Esophagus (tissue), 2 donors: ENCODE data around the gene RIMS1. TPM values are rescaled to one million over a fixed set of nuclear protein-coding genes. Genes with fewer than 3 reads are reported as not detected.

ENCODE experiments used
- H3K27ac ChIP-seq, 2 donors: one replicate each; pipeline ENCODE4 v1.5.1; 2013; ENCODE audit warnings: low read depth in 2 of 2, mild to moderate bottlenecking in 2 of 2, inconsistent platforms in 1 of 2, low read length in 1 of 2, moderate library complexity in 1 of 2
- H3K27me3 ChIP-seq, 2 donors: one replicate each; pipeline ENCODE4 v1.6.1; 2013; ENCODE audit warnings: low read length in 2 of 2, control low read depth in 1 of 2, mild to moderate bottlenecking in 1 of 2; ENCODE audit not compliant: insufficient read depth in 2 of 2, control insufficient read depth in 1 of 2
- H3K36me3 ChIP-seq, 2 donors: one replicate each; pipeline ENCODE4 v1.6.1; 2013; ENCODE audit warnings: low read length in 1 of 2; ENCODE audit not compliant: control insufficient read depth in 2 of 2, insufficient read depth in 2 of 2
- H3K4me1 ChIP-seq, 2 donors: one replicate each; pipeline ENCODE4 v1.6.1; 2013; ENCODE audit warnings: low read length in 1 of 2; ENCODE audit not compliant: control insufficient read depth in 2 of 2, insufficient read depth in 2 of 2
- H3K4me3 ChIP-seq, 2 donors: one replicate each; pipeline ENCODE4 v1.5.1; 2013; ENCODE audit warnings: low read length in 2 of 2, mild to moderate bottlenecking in 2 of 2, low read depth in 1 of 2, moderate library complexity in 1 of 2
- H3K9me3 ChIP-seq, 2 donors: one replicate each; pipeline ENCODE4 v1.6.1; 2013; ENCODE audit warnings: mild to moderate bottlenecking in 2 of 2, low read depth in 1 of 2, low read length in 1 of 2, moderate library complexity in 1 of 2; ENCODE audit not compliant: control insufficient read depth in 2 of 2, insufficient read depth in 1 of 2
- WGBS, 2 donors: extraction: QIAGEN DNeasy Blood & Tissue Kit; methylation state at CpG; one replicate each; pipeline ENCODE4 v1.1.7; 2013; 5-methylcytosine and 5-hydroxymethylcytosine counted together
- polyA plus RNA-seq, 2 donors: library from polyadenylated mRNA; stranded (reverse); fragments of 200-250 nt; gene quantifications; one replicate each; pipeline ENCODE4 v1.2.3, GENCODE V29; 2013
- donor health status: healthy with polysubstance abuse.
- donor health status: Bipolar disorder and iron deficiency.

RIMS1 gene
- polyA plus RNA-seq, 2 donors, result 0.45 to 1.0 TPM

DNA sequence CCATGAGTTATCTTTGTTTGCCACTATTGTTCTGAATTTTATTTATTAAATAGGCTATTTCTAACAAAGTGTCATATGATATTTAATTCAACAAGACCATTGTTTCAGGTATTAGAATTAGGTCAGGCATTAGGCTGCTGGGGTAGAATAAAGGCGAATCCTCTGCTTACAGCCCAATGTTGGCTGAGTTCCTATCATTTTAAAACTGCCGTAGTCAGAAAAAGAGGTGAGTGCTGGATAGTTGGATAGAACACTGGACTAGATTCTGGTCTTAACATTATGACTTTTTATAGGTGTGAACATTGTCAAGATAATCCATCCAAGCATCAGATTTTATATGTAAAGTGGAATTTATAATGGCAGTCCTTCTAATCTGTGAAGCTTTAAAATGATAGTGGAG, 6.3 kb downstream of the RIMS1 start:
- Histone ChIP-seq H3K9me3 (no peaks in the 10 kb centered on the region), H3K36me3 (no peaks in the 10 kb centered on the region), H3K27me3 (no peaks in the 10 kb centered on the region), H3K27ac (no peak overlapping the region), H3K4me3 (no peak overlapping the region), H3K4me1 (no peaks in the 10 kb centered on the region)
- 88 to 89% methylated on average over 2 of the region's 2 CpGs for WGBS, 2 donors

DNA sequence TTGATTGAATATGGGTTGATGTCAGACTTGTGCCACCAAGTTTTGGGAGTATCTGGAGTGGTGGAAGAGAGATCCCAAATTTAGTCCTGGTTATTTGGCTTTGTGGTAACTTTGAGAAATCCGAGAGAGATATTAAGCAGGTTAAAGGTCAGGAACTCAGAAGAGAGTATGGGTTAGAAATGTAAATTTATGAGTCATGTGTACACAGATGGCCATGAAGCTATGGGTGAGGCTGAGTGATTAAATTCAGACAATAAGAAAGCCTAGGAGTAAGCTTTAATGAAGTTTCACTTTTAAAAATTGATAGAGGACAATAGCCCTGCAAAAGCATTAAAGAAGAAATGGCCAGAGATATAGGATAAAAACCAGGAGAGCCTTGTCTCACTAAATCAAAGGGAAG, 14.3 kb downstream of the RIMS1 start:
- no peaks in the 10 kb centered on the region for H3K4me1 ChIP-seq
- H3K36me3 ChIP-seq, result no peaks in the 10 kb centered on the region
- WGBS, 2 donors, result 29 to 38% methylated on average over 1 of the region's 1 CpG

DNA sequence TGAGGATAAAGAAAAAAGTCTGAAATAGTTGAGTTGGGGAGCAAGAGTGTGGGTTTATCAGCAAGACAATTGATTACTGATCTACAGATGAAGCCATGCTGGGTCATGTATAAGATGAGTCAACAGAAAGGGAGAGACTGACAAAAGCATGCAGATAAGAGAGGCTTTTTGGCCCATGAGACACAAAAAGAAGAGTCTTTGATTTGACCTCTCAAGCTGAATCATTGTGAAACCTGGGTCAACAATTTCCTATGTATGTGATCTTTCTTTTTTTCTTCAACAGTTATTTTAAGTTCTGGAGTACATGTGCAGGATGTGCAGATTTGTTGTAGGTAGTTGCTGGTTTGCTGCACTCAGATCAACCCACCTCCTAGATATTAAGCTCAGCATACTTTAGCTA, 15.9 kb downstream of the RIMS1 start:
- H3K4me1 ChIP-seq, result no peaks in the 10 kb centered on the region
- H3K27ac ChIP-seq, result no peak overlapping the region
- H3K36me3 ChIP-seq, result no peaks in the 10 kb centered on the region
- H3K9me3 ChIP-seq, result no peaks in the 10 kb centered on the region
- H3K27me3 ChIP-seq, result no peaks in the 10 kb centered on the region
- H3K4me3 ChIP-seq, result no peak overlapping the region

More for the DNA sequence above, 14.3 kb downstream of the RIMS1 start:
- no peaks in the 10 kb centered on the region for H3K9me3 ChIP-seq
- no peaks in the 10 kb centered on the region for H3K27me3 ChIP-seq
- no peak overlapping the region for H3K27ac ChIP-seq
- no peak overlapping the region for H3K4me3 ChIP-seq

DNA sequence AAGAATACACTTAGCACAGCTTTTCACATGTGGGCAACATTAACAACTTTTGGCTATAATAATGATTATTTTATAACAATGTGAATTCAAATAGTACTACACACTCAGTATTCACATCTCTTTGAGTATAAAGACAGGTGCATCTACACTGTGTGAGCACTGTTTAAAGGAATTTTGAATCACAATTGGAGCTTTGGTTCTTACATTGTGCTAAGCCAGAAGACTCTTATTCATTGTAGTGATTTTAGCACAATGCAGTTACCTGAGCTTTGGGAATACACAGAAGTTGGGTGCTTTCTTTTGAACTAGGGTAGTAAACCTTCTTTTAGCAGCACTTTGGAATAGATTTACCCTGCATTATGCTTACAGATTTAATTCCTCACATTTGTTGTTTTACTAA, 20.5 kb downstream of the RIMS1 start:
- Histone ChIP-seq H3K27me3 (no peaks in the 10 kb centered on the region), H3K27ac (no peak overlapping the region), H3K4me3 (no peak overlapping the region), H3K36me3 (no peaks in the 10 kb centered on the region), H3K4me1 (no peaks in the 10 kb centered on the region), H3K9me3 (no peaks in the 10 kb centered on the region)

DNA sequence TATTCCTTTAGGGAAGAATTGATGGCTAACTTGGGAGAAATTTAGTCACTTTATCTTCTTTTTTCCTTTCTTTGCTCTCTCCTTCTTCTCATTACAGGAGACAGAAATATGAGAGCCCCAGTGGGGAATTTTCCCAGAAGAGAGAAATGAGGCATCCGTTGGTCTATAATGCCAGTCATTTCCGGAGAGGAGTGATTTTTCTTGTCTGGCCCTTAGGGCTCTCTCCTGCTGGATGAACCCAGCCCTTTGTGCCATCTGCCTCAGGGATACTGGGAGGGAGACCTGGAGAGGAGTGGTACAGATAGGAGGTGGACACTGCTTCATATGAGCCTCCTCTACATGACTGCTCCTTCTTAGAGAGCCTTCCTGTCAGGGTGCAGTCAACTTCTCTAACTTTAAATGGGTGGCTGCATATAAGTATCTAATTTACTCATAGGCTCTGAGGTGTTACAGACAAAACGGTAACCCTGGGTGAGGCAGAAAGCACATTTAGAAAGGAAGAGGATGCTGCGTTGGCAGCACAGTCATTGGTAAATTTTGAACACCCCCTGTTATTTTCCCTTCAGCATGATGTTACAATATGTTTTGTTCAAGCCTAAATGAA, 21.9 kb downstream of the RIMS1 start:
- 85 to 88% methylated on average over 4 of the region's 4 CpGs for WGBS, 2 donors

DNA sequence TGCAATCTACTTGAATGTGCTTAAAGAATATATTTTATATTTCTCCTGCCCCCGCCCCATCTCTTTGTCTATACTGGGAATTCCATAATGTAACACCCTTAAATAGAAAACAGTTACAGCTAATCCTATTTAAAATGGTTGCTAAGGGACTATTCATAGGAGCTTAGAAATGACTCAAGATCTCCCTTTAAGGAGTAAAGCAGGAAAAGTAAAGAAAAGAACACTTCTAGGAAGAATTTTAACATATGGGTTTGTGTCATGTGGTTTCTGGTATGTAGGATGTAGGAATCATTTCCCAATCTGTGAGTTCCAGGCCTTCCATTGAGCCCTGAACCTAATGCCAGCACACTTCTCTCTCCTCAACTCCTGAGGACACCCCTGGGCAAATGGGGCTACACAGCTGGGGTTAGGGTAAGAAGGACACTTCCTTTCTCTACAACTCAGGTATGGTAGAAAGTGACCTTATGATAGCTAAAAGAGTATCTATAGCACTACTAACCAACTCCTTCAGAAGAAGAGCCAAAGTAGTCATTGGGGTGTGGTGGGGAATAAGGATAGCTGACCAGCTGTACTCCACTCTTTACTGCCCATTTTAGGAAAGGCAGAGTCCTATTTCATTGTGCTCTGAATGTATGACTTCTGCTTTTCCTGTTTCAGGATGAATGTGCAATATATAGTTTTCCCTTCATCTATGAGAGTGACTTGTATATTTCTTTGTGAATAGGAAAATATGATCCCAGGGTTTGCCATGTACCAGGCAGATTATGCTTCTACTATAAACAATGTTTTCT, 27.3 kb downstream of the RIMS1 start:
- no peaks in the 10 kb centered on the region for H3K4me1 ChIP-seq
- H3K9me3 ChIP-seq, result no peaks in the 10 kb centered on the region
- no peak overlapping the region for H3K27ac ChIP-seq
- H3K36me3 ChIP-seq, result no peaks in the 10 kb centered on the region
- H3K4me3 ChIP-seq, result no peak overlapping the region
- 66 to 78% methylated on average over 1 of the region's 1 CpG for WGBS, 2 donors
- H3K27me3 ChIP-seq, result no peaks in the 10 kb centered on the region

More for the DNA sequence above, 21.9 kb downstream of the RIMS1 start:
- no peak overlapping the region for H3K27ac ChIP-seq
- no peaks in the 10 kb centered on the region for H3K9me3 ChIP-seq
- no peaks in the 10 kb centered on the region for H3K36me3 ChIP-seq
- H3K4me3 ChIP-seq, result no peak overlapping the region
- no peaks in the 10 kb centered on the region for H3K4me1 ChIP-seq
- no peaks in the 10 kb centered on the region for H3K27me3 ChIP-seq

DNA sequence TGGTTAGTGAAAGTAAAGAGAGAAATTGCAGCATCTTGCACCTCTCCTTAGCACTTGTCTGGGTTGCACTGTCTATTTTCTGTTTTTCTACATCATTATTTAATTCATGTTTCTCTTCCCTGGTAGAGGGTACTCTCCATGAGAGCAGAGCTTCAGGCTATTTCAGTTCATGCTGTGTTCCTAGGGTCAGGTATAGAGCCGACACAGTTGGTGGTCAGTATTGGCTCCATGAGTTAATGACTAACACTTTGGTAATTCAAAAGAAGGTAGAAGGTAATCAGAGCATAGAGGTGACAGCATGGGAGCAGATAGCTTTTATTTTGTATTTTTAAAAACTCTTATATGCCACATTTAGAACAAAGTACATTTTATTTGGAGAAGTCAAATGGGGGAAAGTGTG, 42.7 kb downstream of the RIMS1 start:
- H3K27me3 ChIP-seq, result no peaks in the 10 kb centered on the region
- no peaks in the 10 kb centered on the region for H3K9me3 ChIP-seq
- H3K4me3 ChIP-seq, result no peak overlapping the region
- H3K36me3 ChIP-seq, result no peaks in the 10 kb centered on the region
- WGBS, 2 donors, result 63 to 78% methylated on average over 1 of the region's 1 CpG
- H3K4me1 ChIP-seq, result no peaks in the 10 kb centered on the region
- no peak overlapping the region for H3K27ac ChIP-seq

DNA sequence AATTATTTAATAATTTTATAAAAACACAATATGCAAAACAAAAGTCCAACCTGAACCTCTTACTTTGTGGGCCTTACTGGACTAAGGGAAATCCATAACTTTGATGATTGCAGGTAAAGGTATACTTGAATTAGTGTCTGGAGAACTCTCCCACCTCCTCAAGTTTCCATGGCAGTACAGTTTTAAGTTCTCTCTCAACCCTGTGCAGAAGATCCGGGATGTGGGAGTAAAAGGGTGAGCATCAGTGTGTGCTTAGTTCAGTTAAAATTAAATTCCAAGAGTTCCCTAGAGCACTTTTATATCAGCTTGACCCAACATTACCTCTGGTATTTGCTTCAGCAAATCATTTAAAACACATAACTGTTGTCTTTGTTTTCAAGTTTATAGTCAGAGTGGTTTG, 47.5 kb downstream of the RIMS1 start:
- Histone ChIP-seq H3K27ac (no peak overlapping the region), H3K36me3 (no peaks in the 10 kb centered on the region), H3K4me1 (no peaks in the 10 kb centered on the region), H3K27me3 (no peaks in the 10 kb centered on the region), H3K4me3 (no peak overlapping the region), H3K9me3 (peaks cover 3 to 6% of the 10 kb centered on the region in 2 donors)
- 82 to 87% methylated on average over 1 of the region's 1 CpG for WGBS, 2 donors

DNA sequence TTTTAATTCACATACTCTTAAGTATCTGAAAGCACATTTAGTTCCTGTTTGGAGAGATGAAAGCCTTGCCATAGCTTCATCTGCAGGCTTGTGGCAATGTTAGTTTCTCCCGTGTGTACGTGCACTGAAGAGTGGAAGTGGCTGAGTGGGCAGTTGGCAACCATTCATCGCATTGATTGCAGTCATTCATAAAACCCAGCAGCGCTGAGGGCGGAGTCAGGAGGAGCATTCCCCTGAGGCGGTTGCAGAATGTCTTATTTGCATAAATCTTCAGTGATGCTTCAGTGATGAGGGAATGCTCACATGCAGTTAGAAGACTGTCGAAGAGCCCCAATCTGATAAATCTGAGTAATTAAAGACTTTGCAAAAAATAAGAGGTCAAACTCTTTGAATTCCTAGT, 79.1 kb downstream of the RIMS1 start:
- H3K4me3 ChIP-seq, result no peak overlapping the region
- no peaks in the 10 kb centered on the region for H3K4me1 ChIP-seq
- no peaks in the 10 kb centered on the region for H3K36me3 ChIP-seq
- H3K9me3 ChIP-seq, result no peaks in the 10 kb centered on the region
- 72 to 73% methylated on average over 7 of the region's 7 CpGs for WGBS, 2 donors
- no peaks in the 10 kb centered on the region for H3K27me3 ChIP-seq
- H3K27ac ChIP-seq, result no peak overlapping the region

DNA sequence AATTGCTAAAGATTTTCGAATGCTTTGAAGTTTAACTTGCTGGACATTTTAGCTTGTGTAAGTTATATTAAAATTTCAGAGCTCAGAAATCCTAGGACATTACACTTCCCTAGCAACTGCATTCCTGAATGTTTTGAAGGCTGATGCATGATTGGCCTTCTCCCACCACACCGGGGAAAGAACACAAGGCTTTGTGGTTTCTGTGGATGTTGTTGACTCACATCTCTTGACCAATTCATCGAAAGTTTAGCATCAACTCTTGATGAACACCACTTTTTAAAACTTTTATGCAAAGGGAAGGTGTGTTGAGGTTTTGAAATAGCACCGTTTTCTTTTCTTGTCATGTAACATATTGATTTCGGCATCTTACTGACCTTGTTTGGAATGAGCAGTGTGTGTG, 81.1 kb downstream of the RIMS1 start:
- Histone ChIP-seq H3K9me3 (no peaks in the 10 kb centered on the region), H3K27ac (no peak overlapping the region), H3K4me3 (no peak overlapping the region), H3K4me1 (no peaks in the 10 kb centered on the region), H3K36me3 (no peaks in the 10 kb centered on the region), H3K27me3 (no peaks in the 10 kb centered on the region)
- WGBS, 2 donors, result 77 to 79% methylated on average over 5 of the region's 5 CpGs
